ENCODE measurements around the gene LAMC3. TPM values are rescaled to one million over a fixed set of nuclear protein-coding genes. Genes with fewer than 3 reads are reported as not detected.

LAMC3 gene
- total RNA-seq, 2 experiments from 2014 or later = 0.19 to 2.2 TPM

DNA sequence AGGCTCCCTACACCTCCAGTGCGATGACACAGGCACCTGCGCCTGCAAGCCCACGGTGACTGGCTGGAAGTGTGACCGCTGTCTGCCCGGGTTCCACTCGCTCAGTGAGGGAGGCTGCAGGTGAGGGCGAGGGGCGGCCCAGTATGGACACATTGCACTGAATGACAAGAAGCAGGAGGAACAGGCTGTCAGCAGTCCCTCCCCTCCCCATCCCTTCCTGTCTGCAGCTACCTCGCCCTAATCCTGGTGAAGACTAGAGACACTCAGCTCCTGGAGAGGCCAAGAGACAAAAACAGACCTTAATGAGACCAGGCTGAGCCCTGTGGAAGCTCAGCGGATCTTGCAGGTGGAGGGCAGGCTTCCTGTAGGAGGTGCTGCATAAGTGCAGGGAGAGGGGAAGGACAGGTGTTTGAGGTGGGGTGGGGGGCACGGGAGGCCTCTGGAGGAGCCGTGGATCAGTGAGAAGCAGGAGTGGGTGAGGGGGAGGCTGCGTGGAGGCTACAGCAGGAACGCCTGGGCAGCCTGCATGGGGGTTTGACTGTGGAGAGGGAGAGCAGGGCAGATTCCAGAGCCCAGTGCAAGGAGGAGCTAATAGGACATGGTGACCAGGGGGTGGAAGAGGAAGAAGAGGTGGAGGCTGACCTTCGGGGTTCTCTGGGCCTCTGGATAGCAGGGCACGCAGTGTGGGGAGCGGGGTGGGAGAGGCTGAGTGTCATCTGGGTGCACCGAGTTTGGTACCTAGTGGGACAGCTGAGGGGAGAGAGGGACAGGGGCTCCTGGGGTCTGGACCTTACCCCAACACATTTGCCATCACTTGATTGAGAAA, 30.4 kb downstream of the LAMC3 start:
- POLR2A ChIA-PET = interaction anchor here (0.6 kb wide), 1 partner anchor 350 kb away, joined by 3 read pairs; no protein-coding TSS in a partner anchor
- H3K4me3 ChIP-seq (ENCODE audit: low read depth, low read length, poor library complexity, severe bottlenecking) = no peak overlapping the region
- no peaks in the 10 kb centered on the region for H3K9me2 ChIP-seq (ENCODE audit: insufficient read depth, low read length)
- intact Hi-C loops (cut with micrococcal nuclease; ENCODE audit: unreplicated experiment) = no loop called here
- no peak overlapping the region for H3K27ac ChIP-seq (ENCODE audit: low read depth, low read length, poor library complexity, severe bottlenecking)
- BruUV-seq (replicated peaks) = no TSS peak
- TF ChIP-seq, protein P1, sequence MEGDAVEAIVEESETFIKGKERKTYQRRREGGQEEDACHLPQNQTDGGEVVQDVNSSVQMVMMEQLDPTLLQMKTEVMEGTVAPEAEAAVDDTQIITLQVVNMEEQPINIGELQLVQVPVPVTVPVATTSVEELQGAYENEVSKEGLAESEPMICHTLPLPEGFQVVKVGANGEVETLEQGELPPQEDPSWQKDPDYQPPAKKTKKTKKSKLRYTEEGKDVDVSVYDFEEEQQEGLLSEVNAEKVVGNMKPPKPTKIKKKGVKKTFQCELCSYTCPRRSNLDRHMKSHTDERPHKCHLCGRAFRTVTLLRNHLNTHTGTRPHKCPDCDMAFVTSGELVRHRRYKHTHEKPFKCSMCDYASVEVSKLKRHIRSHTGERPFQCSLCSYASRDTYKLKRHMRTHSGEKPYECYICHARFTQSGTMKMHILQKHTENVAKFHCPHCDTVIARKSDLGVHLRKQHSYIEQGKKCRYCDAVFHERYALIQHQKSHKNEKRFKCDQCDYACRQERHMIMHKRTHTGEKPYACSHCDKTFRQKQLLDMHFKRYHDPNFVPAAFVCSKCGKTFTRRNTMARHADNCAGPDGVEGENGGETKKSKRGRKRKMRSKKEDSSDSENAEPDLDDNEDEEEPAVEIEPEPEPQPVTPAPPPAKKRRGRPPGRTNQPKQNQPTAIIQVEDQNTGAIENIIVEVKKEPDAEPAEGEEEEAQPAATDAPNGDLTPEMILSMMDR (conservative IDR thresholded peaks at IDR 0.05; ENCODE audit: low read length) = no peak
- no peak for TF ChIP-seq EZH2phosphoT487 (IDR thresholded peaks at IDR 0.05; ENCODE audit: borderline replicate concordance, low read depth, low read length)
- H3K4me2 ChIP-seq (ENCODE audit: low read length) = no peak overlapping the region
- DNase-seq (ENCODE audit: low spot score) = no peak
- H3K79me2 ChIP-seq (ENCODE audit: insufficient read depth, low read depth, low read length) = no peaks in the 10 kb centered on the region
- H2AFZ ChIP-seq (ENCODE audit: low read length) = no peak overlapping the region
- CTCF ChIA-PET (ENCODE audit: unreplicated experiment) = no interaction called here
- no peaks in the 10 kb centered on the region for H3K36me3 ChIP-seq (ENCODE audit: insufficient read depth, low read length)
- no peaks in the 10 kb centered on the region for H3K9me3 ChIP-seq (ENCODE audit: low read length)
- H4K20me1 ChIP-seq (ENCODE audit: insufficient read depth, low read length) = no peaks in the 10 kb centered on the region
- peaks cover 15% of the 10 kb centered on the region for H3K4me1 ChIP-seq (ENCODE audit: insufficient read depth, low read length, poor library complexity, severe bottlenecking)

DNA sequence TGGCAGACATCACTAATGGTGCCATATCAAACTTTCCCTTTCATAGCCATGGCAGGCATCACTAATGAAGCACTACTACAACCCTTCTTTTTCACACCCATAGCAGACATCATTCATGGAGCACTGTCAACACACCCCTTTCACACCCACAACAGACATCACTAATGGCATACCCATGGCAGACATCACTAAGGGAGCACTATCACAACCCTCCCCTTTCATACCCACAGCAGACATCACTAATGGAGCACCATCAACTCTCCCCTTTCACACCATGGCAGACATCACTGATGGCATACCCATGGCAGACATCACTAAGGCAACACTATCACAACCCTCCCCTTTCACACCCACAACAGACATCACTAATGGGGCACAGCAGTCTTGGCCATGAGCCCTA, 33.7 kb downstream of the LAMC3 start:
- H3K4me3 ChIP-seq (ENCODE audit: low read depth, low read length, poor library complexity, severe bottlenecking) = peak overlapping the region; percentile 36
- peak overlapping the region; percentile 65 for H3K4me2 ChIP-seq (ENCODE audit: low read length)
- no TSS peak for BruUV-seq (replicated peaks)
- intact Hi-C loops (cut with micrococcal nuclease; ENCODE audit: unreplicated experiment) = loop anchor here (10.0 kb wide), 1 partner anchor 328 kb away; no protein-coding TSS in a partner anchor
- peak; percentile 14 for DNase-seq (ENCODE audit: low spot score)
- TF ChIP-seq, protein P1 (conservative IDR thresholded peaks at IDR 0.05; ENCODE audit: low read length) = no peak
- no peak for TF ChIP-seq EZH2phosphoT487 (IDR thresholded peaks at IDR 0.05; ENCODE audit: borderline replicate concordance, low read depth, low read length)
- H3K79me2 ChIP-seq (ENCODE audit: insufficient read depth, low read depth, low read length) = no peaks in the 10 kb centered on the region
- peak overlapping the region; percentile 97 for H2AFZ ChIP-seq (ENCODE audit: low read length)
- H3K27ac ChIP-seq (ENCODE audit: low read depth, low read length, poor library complexity, severe bottlenecking) = peak overlapping the region; percentile 53
- POLR2A ChIA-PET = interaction anchor here (1.0 kb wide), 1 partner anchor 249 kb away, joined by 4 read pairs; no protein-coding TSS in a partner anchor
- no peaks in the 10 kb centered on the region for H3K36me3 ChIP-seq (ENCODE audit: insufficient read depth, low read length)
- CTCF ChIA-PET (ENCODE audit: unreplicated experiment) = interaction anchor here (0.6 kb wide), 1 partner anchor 232 kb away, joined by 3 read pairs; no protein-coding TSS in a partner anchor
- peaks cover 15% of the 10 kb centered on the region for H3K4me1 ChIP-seq (ENCODE audit: insufficient read depth, low read length, poor library complexity, severe bottlenecking)
- no peaks in the 10 kb centered on the region for H3K9me3 ChIP-seq (ENCODE audit: low read length)
- H3K9me2 ChIP-seq (ENCODE audit: insufficient read depth, low read length) = no peaks in the 10 kb centered on the region
- H4K20me1 ChIP-seq (ENCODE audit: insufficient read depth, low read length) = no peaks in the 10 kb centered on the region
